Activated gamma-delta T cell treated with anti-CD3 and anti-CD28 coated beads, Interleukin-2, amount 50 U/mL, for 16 hours (primary cell): Measurements from ENCODE around the gene NEK6.

Source experiments
- DNase-seq: peaks from one replicate; pipeline ENCODE4 v3.0.0-alpha.2; 2020; ENCODE audit warnings: low read depth

The NEK6 gene

GRCh38 chr9:124354346-124355038 is 96.7 kb downstream of the NEK6 start:
- no peak for DNase-seq

- no peak for DNase-seq
Measured at GRCh38 chr9:124355039-124355940, 97.5 kb downstream of the NEK6 start.

GRCh38 chr9:124355941-124356744 is 98.4 kb downstream of the NEK6 start:
- DNase-seq, result no peak

DNA sequence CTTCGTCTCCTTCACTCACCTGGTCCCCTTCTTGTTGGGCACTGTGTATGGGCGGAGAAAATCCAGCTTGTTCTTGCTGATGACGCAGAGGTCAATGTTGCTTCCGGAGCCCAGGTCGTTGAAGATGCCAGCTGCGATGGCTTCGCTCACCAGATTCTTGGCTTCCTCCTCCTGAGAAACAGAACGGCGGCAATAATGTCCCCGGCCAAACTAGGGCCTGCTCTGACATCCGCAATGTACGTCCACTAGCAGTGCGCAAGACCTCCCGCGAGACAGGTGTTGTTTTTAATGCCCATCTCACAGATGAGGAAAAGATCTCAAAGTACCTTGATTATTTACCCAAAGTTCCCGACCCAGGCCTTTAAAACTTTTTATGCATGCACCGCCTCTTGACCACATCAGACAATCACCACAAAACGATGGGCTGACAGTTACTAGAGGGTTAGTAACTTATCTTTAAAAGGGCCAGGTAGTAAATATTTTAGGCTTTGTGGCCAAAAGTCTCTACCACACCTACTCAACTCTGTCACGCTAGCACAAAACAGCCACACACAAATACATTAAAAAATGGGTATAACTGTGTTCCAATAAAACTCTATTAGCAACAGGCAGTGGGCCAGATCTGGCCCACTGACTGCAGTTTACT is 99.1 kb downstream of the NEK6 start:
- no peak for DNase-seq

GRCh38 chr9:124357721-124358361 is 100.1 kb downstream of the NEK6 start:
- DNase-seq, result no peak

GRCh38 chr9:124358631-124359030 is 100.9 kb downstream of the NEK6 start:
- no peak for DNase-seq

- DNase-seq, result no peak
Measured at GRCh38 chr9:124359426-124359825, 101.7 kb downstream of the NEK6 start.

GRCh38 chr9:124359855-124360678 is 102.3 kb downstream of the NEK6 start:
- DNase-seq, result no peak

- no peak for DNase-seq
Measured at GRCh38 chr9:124361128-124361527, 103.4 kb downstream of the NEK6 start.

- no peak for DNase-seq
Measured at GRCh38 chr9:124363326-124364096, 105.8 kb downstream of the NEK6 start.

DNA sequence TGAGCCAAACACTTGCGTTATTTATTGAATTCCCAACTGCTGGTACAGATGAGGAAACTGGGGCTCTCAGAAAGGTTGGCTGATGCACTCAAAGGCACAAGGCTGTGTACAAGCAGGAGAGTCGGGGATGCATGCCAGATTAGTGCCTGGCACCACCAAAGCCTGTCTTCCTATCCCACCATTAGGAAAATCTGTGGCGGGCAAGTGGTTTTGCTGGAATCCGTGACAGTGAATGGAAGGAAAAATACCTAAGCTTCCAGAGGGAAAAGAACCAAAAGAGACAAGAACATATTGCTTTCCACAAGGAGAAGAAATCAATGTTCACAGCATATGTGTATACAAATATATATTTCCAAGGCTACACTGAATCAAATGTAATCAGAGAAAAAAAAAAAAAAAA is 106.4 kb downstream of the NEK6 start:
- no peak for DNase-seq

DNA sequence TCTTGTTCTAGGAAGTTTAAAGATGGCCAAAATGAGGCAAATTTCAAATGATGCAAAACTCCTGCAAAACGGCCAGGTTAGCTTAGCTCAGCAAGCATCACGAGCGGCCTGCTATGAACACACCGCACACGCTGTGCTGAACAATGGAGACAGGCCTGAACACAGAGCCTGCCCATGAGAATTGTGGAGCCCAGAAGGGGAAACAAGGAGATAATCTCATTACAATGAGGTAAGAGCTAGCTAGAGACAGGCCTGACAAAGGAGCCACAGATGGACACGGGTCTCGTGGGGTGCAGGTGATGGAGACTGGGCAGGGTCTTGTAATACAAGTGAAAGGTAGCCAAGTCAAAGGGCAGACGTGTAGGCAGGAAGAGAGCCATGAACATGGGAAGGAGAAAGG is 107.3 kb downstream of the NEK6 start:
- DNase-seq, result no peak

GRCh38 chr9:124366476-124367220 is 108.9 kb downstream of the NEK6 start:
- DNase-seq, result no peak

- no peak for DNase-seq
Measured at GRCh38 chr9:124368692-124369091, 110.9 kb downstream of the NEK6 start.

- DNase-seq, result no peak
Measured at GRCh38 chr9:124369231-124369797, 111.6 kb downstream of the NEK6 start.

- DNase-seq, result no peak
Measured at GRCh38 chr9:124370896-124371582, 113.3 kb downstream of the NEK6 start.

DNA sequence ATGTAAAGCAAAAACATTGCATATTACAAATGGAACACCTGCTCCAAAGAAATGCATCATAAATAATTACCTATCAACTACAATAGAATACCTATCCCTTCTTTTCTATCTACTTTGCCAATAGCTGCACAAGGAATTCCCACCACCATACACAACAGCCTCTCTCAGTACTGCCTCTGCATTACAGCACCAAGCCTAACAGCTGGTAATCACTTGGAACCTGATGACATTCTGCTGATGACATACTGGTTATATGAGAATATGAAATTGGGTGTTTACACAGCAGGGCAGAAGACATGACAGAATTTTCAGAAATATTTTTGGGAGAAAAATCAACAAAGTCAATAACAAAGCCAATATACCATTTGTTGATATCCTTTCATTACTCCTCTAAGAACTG is 114.3 kb downstream of the NEK6 start:
- DNase-seq, result no peak

- DNase-seq, result no peak
Measured at GRCh38 chr9:124373386-124373785, 115.6 kb downstream of the NEK6 start.
